Activated naive CD4-positive, alpha-beta T cell treated with anti-CD3 and anti-CD28 coated beads, Interleukin-2, amount 10 ng/mL, durations not matched to agents 5 hours and 36 hours (primary cell): ENCODE results near the gene ZNF432. TPM values are rescaled to one million over a fixed set of nuclear protein-coding genes. Genes with fewer than 3 reads are reported as not detected.

Source experiments
- total RNA-seq, 2 experiments: library from RNA; stranded (reverse); gene quantifications; one replicate each; pipeline ENCODE4 v1.2.3, GENCODE V29; 2021

ZNF432 gene
- total RNA-seq, result 10 to 100 TPM; 17.1 to 17.2 TPM

GRCh38 chr19:52048555-52049501 lies at the start of gene ZNF432:
Gene ZNF432, minus strand, starts transcription at chr19:52048838. Its CDS starts 1,970 bp downstream, at chr19:52046868.

DNA sequence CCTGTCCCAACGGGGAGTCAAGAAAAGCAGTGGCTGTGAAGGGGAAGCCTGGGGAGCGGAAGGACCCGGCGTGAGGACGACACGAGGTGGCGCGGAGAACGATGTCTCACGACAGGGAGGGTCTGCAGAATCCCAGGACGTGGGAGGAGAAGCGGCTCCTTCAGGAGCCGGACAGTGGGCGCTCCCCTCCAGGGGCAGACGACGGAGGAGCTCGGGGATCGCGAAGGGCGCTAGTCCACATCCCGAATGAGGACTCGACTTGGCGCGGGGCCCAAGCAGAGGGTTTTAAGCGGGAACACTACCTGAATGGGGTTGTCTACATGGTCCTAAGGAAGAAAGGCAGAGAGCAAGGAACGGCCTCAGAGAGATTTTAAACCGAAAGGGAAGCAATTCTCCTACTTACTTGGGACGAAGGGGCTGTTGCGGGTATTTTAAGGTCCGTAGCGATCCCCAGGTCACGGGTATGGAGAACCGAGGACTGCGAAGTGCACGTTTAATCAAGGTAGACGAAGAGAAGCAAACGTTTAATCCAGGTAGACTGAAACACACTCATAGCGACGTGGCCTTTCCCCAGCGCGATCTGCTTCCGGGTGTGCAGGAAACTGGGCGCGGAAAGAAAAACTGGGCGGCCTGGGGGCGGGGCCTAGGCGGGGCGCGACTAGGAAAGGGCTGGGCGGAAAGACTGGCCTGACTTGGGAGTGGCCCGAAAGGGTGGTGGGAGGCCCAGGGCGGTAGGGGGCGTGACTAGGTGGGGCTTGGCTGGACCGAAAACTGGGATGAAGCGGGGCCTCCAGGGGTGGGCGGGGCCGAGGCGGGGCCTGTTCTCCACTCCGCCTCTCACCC lies 46.8 kb upstream of the ZNF432 start, which contains the start of gene ZNF841:
Gene ZNF841 (minus strand): TSS at position 594 of the 843 bp plus-strand sequence. CDS start 10,964 bp downstream, outside the sequence.

DNA sequence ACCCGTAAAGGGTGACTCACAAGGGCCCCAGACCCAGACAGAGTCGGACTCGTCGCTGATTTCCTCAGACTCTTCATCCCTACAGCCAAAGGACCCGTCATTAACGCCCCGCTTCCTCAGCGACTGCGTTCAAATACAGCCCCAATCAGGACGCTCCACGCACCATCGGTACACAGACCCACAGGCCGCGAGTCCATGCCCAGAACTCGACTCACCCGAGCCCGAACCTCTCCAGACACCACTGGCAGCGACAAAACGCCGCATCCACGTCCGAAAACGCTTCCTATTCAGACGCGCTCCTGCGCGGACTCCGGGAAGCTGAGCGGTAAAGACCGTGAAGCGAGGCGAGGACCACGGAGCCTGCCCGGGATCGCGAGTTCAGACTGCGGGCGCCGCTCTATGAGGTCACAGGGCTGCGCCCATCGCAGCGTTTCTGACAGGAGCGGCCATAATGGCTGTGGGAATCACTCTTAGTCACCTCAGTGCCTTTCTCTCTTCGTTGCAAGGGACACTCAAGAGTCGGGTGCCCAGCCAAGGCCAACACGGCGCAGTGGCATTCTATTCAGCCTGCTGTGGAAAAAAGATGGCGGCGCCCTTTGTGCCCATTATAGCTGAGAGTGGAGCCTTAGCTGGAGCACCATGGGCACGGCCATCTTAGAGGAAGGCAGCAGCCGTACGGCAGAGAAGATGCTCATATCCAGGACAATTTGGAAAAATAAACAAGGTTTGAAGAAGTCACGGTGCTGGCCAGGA lies 20.4 kb downstream of the ZNF432 start, which contains the start of gene ZNF614:
Gene ZNF614 (minus strand): TSS at position 353 of the 753 bp plus-strand sequence. CDS start 2,634 bp downstream, outside the sequence.

DNA sequence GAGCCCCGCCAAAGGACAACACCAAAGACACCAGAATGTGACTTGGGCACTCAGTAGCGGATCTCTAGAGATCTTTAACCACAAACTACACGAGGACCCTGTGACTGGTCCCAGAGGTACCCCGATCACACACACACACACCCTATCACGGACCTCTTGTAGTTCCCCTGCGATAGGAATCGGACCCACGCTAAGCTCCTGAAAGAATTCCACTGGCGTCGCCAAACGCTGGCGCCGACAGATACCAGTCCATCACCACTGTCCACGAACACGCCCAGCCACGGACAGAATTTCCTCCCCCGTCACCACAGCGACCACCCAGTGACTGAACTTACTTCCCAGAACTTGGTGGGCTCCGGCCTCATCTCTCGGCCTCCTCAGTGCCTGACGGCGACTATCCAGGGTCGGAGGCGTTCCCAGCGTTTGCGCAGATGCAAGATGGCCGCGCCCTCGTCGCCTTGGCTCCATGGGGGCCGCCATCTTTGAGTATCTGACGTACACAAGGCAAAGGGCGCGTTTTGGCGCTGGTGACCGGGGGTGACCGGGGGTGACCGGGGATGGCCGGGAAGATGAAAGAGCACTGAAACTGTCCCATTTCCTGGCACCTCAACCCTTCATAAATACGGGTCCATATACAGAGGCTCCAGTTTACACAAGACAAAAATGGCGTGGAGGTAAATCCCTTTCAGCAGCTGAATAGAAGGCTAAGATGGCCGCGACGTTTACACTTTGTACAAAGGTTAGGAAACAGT lies 40.7 kb downstream of the ZNF432 start, which contains the start of gene ZNF615:
Gene ZNF615 (minus strand): TSS at position 406 of the 752 bp plus-strand sequence. CDS start 4,500 bp downstream, outside the sequence.

GRCh38 chr19:51986309-51987291 lies 62.0 kb downstream of the ZNF432 start, which contains the start of gene ZNF350:
Gene ZNF350, minus strand, starts transcription at chr19:51986840. Its CDS starts 12,480 bp downstream, at chr19:51974360.

Other genes with a start within 250 kb of the ZNF432 start
- 1 to 10 TPM; 9.0 TPM for gene ZNF577, start 160.9 kb downstream of the ZNF432 start, total RNA-seq
- gene ZNF649, start 143.8 kb downstream of the ZNF432 start, total RNA-seq, result 10 to 100 TPM; 13.2 to 15.2 TPM
- 1 to 10 TPM; 6.7 to 7.3 TPM for gene ZNF613, start 121.4 kb downstream of the ZNF432 start, total RNA-seq
- 10 to 100 TPM; 19.2 to 20.2 TPM for gene ZNF350, start 62.0 kb downstream of the ZNF432 start, total RNA-seq
- 10 to 100 TPM; 15.1 to 17.3 TPM for gene ZNF615, start 40.6 kb downstream of the ZNF432 start, total RNA-seq
- 10 to 100 TPM; 10.6 to 10.7 TPM for gene ZNF614, start 20.5 kb downstream of the ZNF432 start, total RNA-seq
- gene ZNF841, start 46.9 kb upstream of the ZNF432 start, total RNA-seq, result 10 to 100 TPM; 30.4 to 30.7 TPM
- 1 to 10 TPM; 9.3 to 9.4 TPM for gene ZNF616, start 91.1 kb upstream of the ZNF432 start, total RNA-seq
- 10 to 100 TPM; 23.2 to 27.9 TPM for gene ZNF836, start 122.8 kb upstream of the ZNF432 start, total RNA-seq
- gene PPP2R1A, start 141.2 kb upstream of the ZNF432 start, total RNA-seq, result 100 to 1,000 TPM; 193 to 200 TPM
- 10 to 100 TPM; 26.0 to 28.0 TPM for gene ZNF766, start 220.7 kb upstream of the ZNF432 start, total RNA-seq
- gene ZNF480, start 248.3 kb upstream of the ZNF432 start, total RNA-seq, result 10 to 100 TPM; 16.3 to 19.8 TPM